Panc1 (cell line): Measurements from ENCODE around the gene KANSL3. TPM values are rescaled to one million over a fixed set of nuclear protein-coding genes. Genes with fewer than 3 reads are reported as not detected.

ENCODE experiments used
- ATAC-seq: fragments of 200-7000 bp; cut with Tn5 transposase; 2 replicates; pipeline ENCODE4 v1.9.1; 2020; ENCODE audit warnings: mild to moderate bottlenecking, moderate library complexity
- BruUV-seq: library from RNA; stranded (reverse); fragments of 400-500 nt; replicated peaks from 2 replicates; lab custom pipeline; 2021; lab: Mats Ljungman, UMichigan
- CTCF ChIA-PET: fragments of 300-600 bp; sonication (Branson Sonifier 250); formaldehyde crosslinking; loops from one replicate; lab custom pipeline; 2022; ENCODE audit warnings: antibody characterized with exemption; lab: Charles Lee
- POLR2A ChIA-PET: fragments of 300-600 bp; sonication (Branson Sonifier 250); formaldehyde crosslinking; loops from one replicate; lab custom pipeline; 2022; ENCODE audit warnings: antibody characterized with exemption; lab: Charles Lee
- DNase-seq: peaks from one replicate; pipeline ENCODE4 v3.0.0-alpha.2; 2010; ENCODE audit warnings: low read depth, low spot score
- H3K27ac ChIP-seq: 2 replicates; pipeline ENCODE4 v1.5.1; 2011; ENCODE audit warnings: mild to moderate bottlenecking, low read length, inconsistent platforms
- H3K27me3 ChIP-seq: fragments of 200-500 bp; sonication (Bioruptor generic); 2 replicates; pipeline ENCODE4 v1.6.0; 2014; ENCODE audit warnings: low read length, inconsistent platforms; ENCODE audit not compliant: control insufficient read depth, insufficient read depth
- H3K36me3 ChIP-seq: fragments of 200-500 bp; sonication (Bioruptor generic); 2 replicates; pipeline ENCODE4 v1.5.1; 2014; ENCODE audit warnings: inconsistent platforms, mild to moderate bottlenecking, low read length, moderate library complexity; ENCODE audit not compliant: control insufficient read depth, insufficient read depth
- H3K4me1 ChIP-seq: 2 replicates; pipeline ENCODE4 v1.5.1; 2011; ENCODE audit warnings: inconsistent platforms, mild to moderate bottlenecking, low read length, moderate library complexity; ENCODE audit not compliant: control insufficient read depth, insufficient read depth
- H3K4me3 ChIP-seq, 2 experiments: 2 replicates each; pipeline ENCODE4 v1.5.1; 2011 to 2012; ENCODE audit warnings: low read depth in 2 of 2, low read length in 2 of 2, mild to moderate bottlenecking in 2 of 2, inconsistent platforms in 1 of 2, moderate library complexity in 1 of 2
- H3K9me3 ChIP-seq: fragments of 200-500 bp; sonication (Bioruptor generic); 2 replicates; pipeline ENCODE4 v1.5.1; 2014; ENCODE audit warnings: low read depth, mild to moderate bottlenecking, inconsistent platforms, low read length, moderate library complexity; ENCODE audit not compliant: control insufficient read depth, insufficient read depth
- POLR2AphosphoS5 ChIP-seq: IDR thresholded peaks from 2 replicates; pipeline ENCODE4 v1.6.1; 2012; ENCODE audit warnings: mild to moderate bottlenecking, low read depth, low read length, moderate library complexity
- SIN3A ChIP-seq: IDR thresholded peaks from 2 replicates; pipeline ENCODE4 v1.6.1; 2012; ENCODE audit warnings: low read depth, mild to moderate bottlenecking, low read length, moderate library complexity, borderline replicate concordance; ENCODE audit not compliant: insufficient read depth
- TCF7L2 ChIP-seq: IDR thresholded peaks from 2 replicates; pipeline ENCODE4 v1.6.1; 2011; ENCODE audit warnings: mild to moderate bottlenecking, low read depth, low read length, inconsistent platforms
- in situ Hi-C: cut with HindIII; loops from 2 replicates; pipeline ENCODE4 v1.10.0; 2016; ENCODE audit warnings: low sequenced_read_pairs, low pct_unique_long_range_greater_than_20kb
- intact Hi-C: fragments of 100-400 bp; cut with micrococcal nuclease; formaldehyde crosslinking; loops from one replicate; pipeline ENCODE4 v1.10.0; 2022; ENCODE audit not compliant: unreplicated experiment
- total RNA-seq: library from RNA; stranded (reverse); gene quantifications from one replicate; pipeline ENCODE4 v1.2.1, GENCODE V29; 2021; ENCODE audit not compliant: unreplicated experiment
- TF ChIP-seq, protein P1 (sequence below), 2 experiments: IDR thresholded peaks; 2 replicates each; pipeline ENCODE4 v1.6.1; 2011 to 2012; ENCODE audit warnings: low read depth in 2 of 2, control low read depth in 1 of 2, low read length in 1 of 2, mild to moderate bottlenecking in 1 of 2, moderate library complexity in 1 of 2; ENCODE audit not compliant: insufficient read depth in 1 of 2
- TF ChIP-seq, protein P2 (sequence below): fragments of 450-650 bp; IDR thresholded peaks from 2 replicates; pipeline ENCODE4 v1.5.1; 2017; ENCODE audit warnings: mild to moderate bottlenecking

Gene KANSL3
- total RNA-seq, 1 experiment from 2014 or later: 50.3 TPM

DNA sequence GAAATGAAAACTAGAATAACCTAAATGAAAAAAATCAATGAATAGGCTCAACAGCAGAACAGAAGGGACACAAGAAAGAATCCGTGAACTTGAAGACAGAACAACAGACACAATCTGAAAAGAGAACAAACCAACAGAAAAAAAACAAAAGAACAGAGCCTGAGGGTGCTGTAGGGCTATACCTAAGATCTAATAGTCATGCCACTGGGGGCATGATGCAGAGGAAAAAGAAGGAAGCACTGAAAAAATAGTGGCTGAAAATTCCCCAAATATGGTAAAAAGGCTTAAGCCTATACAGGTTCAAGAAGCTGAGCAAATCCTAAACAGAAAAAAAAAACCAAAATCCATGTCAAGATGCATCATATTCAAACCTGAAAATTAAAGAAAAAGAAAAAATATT, 50.3 kb downstream of the KANSL3 start:
- POLR2A ChIA-PET: no interaction called here

DNA sequence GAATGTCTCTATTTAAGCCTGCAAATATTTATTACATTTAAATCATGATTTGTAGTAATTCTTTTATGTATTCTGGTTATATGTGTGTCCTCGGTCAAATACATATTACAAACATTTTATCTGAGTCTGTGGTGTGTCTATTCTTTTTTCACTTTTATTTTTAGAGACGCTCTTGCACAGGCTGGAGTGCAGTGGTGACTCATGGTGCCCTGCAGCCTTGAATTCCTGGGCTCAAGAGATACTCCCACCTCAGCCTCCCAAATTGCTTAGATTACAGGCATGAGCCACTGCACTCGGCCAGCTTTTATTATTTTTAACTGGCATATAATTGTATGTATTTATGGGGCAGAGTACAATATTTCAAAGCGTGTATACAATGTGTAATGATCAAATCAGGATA, 54.1 kb downstream of the KANSL3 start:
- TF ChIP-seq POLR2AphosphoS5 (no peak), SIN3A (no peak), TCF7L2 (no peak)
- TF ChIP-seq, protein P1, sequence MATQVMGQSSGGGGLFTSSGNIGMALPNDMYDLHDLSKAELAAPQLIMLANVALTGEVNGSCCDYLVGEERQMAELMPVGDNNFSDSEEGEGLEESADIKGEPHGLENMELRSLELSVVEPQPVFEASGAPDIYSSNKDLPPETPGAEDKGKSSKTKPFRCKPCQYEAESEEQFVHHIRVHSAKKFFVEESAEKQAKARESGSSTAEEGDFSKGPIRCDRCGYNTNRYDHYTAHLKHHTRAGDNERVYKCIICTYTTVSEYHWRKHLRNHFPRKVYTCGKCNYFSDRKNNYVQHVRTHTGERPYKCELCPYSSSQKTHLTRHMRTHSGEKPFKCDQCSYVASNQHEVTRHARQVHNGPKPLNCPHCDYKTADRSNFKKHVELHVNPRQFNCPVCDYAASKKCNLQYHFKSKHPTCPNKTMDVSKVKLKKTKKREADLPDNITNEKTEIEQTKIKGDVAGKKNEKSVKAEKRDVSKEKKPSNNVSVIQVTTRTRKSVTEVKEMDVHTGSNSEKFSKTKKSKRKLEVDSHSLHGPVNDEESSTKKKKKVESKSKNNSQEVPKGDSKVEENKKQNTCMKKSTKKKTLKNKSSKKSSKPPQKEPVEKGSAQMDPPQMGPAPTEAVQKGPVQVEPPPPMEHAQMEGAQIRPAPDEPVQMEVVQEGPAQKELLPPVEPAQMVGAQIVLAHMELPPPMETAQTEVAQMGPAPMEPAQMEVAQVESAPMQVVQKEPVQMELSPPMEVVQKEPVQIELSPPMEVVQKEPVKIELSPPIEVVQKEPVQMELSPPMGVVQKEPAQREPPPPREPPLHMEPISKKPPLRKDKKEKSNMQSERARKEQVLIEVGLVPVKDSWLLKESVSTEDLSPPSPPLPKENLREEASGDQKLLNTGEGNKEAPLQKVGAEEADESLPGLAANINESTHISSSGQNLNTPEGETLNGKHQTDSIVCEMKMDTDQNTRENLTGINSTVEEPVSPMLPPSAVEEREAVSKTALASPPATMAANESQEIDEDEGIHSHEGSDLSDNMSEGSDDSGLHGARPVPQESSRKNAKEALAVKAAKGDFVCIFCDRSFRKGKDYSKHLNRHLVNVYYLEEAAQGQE (IDR thresholded peaks at IDR 0.05; ENCODE audit: insufficient read depth in 1 of 2, low read depth in 2 of 2, low read length in 1 of 2): no peak
- TF ChIP-seq, protein P2, sequence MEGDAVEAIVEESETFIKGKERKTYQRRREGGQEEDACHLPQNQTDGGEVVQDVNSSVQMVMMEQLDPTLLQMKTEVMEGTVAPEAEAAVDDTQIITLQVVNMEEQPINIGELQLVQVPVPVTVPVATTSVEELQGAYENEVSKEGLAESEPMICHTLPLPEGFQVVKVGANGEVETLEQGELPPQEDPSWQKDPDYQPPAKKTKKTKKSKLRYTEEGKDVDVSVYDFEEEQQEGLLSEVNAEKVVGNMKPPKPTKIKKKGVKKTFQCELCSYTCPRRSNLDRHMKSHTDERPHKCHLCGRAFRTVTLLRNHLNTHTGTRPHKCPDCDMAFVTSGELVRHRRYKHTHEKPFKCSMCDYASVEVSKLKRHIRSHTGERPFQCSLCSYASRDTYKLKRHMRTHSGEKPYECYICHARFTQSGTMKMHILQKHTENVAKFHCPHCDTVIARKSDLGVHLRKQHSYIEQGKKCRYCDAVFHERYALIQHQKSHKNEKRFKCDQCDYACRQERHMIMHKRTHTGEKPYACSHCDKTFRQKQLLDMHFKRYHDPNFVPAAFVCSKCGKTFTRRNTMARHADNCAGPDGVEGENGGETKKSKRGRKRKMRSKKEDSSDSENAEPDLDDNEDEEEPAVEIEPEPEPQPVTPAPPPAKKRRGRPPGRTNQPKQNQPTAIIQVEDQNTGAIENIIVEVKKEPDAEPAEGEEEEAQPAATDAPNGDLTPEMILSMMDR: no peak
- no peaks in the 10 kb centered on the region for H3K36me3 ChIP-seq
- no peak overlapping the region for H3K27ac ChIP-seq
- no peaks in the 10 kb centered on the region for H3K4me1 ChIP-seq
- intact Hi-C loops (no loop called here), in situ Hi-C loops (no loop called here)
- no peaks in the 10 kb centered on the region for H3K27me3 ChIP-seq
- BruUV-seq: no TSS peak
- DNase-seq (no peak), ATAC-seq (no peak; the same call in 1 of the 2 replicates)
- ChIA-PET CTCF (no interaction called here), POLR2A (no interaction called here)
- H3K9me3 ChIP-seq: no peaks in the 10 kb centered on the region
- no peak overlapping the region for H3K4me3 ChIP-seq

More for the DNA sequence above, 50.3 kb downstream of the KANSL3 start:
- Histone ChIP-seq H3K27me3 (no peaks in the 10 kb centered on the region), H3K27ac (no peak overlapping the region), H3K4me1 (no peaks in the 10 kb centered on the region), H3K9me3 (no peaks in the 10 kb centered on the region), H3K36me3 (no peaks in the 10 kb centered on the region; the same call in 1 of the 2 replicates), H3K4me3 (no peak overlapping the region)
- intact Hi-C loops: no loop called here
- TF ChIP-seq, protein P1 (IDR thresholded peaks at IDR 0.05; ENCODE audit: insufficient read depth in 1 of 2, low read depth in 2 of 2, low read length in 1 of 2): no peak
- TF ChIP-seq POLR2AphosphoS5: no peak
- TF ChIP-seq, protein P2: no peak
- TF ChIP-seq TCF7L2: no peak
- CTCF ChIA-PET: no interaction called here
- in situ Hi-C loops: no loop called here
- DNase-seq (no peak), ATAC-seq (no peak)
- no TSS peak for BruUV-seq
